ENCODE measurements around the gene TTC7B.

Gene TTC7B

GRCh38 chr14:90818715-90819114 is 2.5 kb upstream of the TTC7B start:
- no peak overlapping the region for H3K4me3 ChIP-seq (ENCODE audit: low read length)
- TF ChIP-seq ZNF274 (IDR thresholded peaks at IDR 0.05; ENCODE audit: low read depth, low read length) = no peak

DNA sequence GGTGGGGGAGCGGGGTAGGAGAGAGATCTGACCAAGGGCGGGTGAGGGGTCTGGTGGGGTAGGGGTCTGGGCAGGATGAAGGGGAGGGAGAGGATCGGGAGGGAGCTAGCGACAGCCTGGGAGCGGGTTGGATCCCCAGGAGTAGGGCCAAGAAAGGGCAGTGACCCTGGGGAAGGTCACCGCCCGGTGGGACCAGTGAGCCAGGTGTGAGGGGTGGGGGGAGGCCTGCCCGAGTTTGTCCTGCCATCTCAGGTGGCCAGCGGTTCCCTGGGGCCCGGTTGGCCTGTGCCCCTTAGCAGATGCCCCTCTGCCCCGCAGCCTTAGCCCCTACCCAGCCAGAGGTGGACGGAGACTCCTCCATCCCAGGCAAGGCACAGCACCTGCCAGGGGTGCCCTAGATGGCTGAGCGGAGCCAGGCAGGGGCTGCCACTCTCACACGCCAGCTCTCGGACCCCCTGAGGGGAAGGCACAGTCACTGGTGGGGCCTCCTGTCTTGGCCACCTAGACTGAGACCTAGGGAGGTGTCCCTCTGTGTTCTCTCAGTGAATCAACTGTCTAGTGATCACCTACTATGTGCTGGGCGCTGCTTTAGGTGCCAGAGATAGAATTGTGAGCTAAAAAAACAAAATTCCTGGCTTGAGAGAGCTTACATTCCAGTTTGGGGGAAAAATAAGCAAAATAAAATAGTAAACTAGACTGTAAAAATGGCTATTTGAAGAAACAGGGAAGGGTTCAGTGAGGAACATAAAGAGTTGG is 629 bp upstream of the TTC7B start:
- H3K4me3 ChIP-seq (ENCODE audit: low read length) = no peak overlapping the region
- TF ChIP-seq ZNF274 (IDR thresholded peaks at IDR 0.05; ENCODE audit: low read depth, low read length) = no peak

- TF ChIP-seq ZNF274 (IDR thresholded peaks at IDR 0.05; ENCODE audit: low read depth, low read length) = no peak
- H3K4me3 ChIP-seq (ENCODE audit: low read length) = no peak overlapping the region; the same call in 1 of the 2 replicates
Measured at GRCh38 chr14:90815572-90815821, 733 bp downstream of the TTC7B start.

DNA sequence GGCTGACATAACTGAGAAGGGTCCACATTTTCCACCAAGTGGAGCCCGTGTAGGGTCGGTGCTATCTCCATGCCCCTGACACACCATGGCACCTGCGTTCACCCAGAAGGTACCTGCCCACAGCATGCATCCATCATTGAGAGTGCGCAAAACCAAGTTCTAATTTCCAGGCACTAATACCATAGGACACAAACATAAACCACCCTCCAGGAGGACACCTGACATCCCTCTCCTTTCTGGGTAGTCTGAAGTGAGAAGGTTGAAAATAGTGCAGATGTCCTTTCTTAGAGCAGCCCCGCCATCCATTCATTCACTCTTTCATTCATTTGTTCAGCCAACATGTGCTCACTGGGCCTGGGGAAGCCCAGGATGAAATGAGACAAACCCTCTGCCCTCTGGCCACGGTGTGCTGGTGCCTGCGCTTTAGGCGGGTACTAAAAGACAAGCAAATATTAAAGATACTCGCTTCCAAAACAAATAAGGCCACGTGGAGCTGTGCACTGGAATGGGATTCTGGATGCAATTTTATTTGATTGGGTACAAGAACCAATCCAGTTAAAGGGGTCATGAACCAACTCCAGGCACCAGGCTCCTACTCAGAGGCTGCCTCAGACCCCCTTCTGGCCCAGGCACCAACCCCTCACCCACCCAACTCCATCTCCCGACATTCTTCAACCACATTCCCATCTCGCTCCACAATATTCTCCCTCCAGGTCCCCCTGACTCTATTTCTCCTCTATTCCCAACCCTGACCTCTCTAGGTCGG is 1.2 kb downstream of the TTC7B start:
- TF ChIP-seq ZNF274 (IDR thresholded peaks at IDR 0.05; ENCODE audit: low read depth, low read length) = no peak
- H3K4me3 ChIP-seq (ENCODE audit: low read length) = no peak overlapping the region; the same call in 1 of the 2 replicates

DNA sequence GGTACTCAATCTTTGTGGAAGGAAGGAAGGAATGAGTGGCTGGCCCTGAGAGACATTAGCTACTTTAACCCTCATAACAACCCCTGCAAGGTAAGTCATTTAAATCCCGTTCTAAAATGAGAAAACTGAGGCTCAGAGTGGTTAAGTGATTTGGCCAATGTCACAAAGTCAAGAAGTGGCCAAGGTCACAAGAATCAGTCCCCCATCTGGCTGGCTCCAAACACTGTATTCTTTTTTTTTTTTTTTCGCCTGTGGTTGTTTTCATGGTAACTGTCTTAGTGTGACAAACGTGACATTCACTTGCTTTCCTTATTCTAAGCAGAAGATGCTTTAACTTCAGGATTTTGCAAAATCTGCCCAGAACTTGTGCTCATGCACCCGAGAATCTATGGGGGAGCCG is 2.8 kb downstream of the TTC7B start:
- no peak for TF ChIP-seq ZNF274 (IDR thresholded peaks at IDR 0.05; ENCODE audit: low read depth, low read length)
- no peak overlapping the region for H3K4me3 ChIP-seq (ENCODE audit: low read length)

DNA sequence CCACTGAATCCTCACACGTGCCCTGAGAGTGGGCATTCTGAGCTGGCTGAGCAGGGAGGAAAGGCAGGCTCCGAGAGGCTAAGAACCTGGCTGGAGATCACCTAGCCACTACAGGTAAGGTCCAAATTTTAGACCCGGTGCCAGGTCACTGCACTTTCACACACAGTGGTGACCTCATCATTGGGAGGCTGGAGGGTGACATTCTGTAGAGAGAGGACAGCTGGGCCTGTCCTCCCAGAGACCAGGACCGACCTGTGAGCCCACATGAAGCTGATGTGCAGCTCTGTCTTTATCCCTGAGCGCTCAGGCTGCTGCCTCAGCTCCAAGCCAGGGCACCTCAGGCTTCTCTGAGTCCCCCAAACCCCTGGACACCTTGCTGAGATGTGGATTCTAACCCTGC is 4.1 kb downstream of the TTC7B start:
- no peak overlapping the region for H3K4me3 ChIP-seq (ENCODE audit: low read length)
- no peak for TF ChIP-seq ZNF274 (IDR thresholded peaks at IDR 0.05; ENCODE audit: low read depth, low read length)

GRCh38 chr14:90811641-90812040 is 4.6 kb downstream of the TTC7B start:
- no peak for TF ChIP-seq ZNF274 (IDR thresholded peaks at IDR 0.05; ENCODE audit: low read depth, low read length)
- H3K4me3 ChIP-seq (ENCODE audit: low read length) = no peak overlapping the region

DNA sequence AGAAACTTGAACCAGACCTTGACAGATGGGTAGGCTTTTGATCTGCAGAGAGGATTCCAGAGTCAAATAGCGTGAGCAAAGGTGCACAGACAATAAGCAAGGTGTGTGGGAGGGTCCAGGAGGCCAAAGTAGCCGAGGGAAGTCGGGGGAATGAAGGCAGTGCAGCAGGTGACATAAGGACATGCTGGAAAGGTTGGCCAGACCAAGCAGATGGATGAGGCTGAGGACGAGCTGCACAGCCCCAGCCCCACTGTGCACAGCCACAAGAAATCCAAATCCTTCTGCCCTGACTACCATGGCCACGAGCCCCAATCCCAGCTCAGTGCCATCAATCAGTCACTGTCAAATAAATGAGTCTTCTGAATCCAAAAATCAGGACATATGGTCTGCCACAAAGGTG is 5.4 kb downstream of the TTC7B start:
- TF ChIP-seq ZNF274 (IDR thresholded peaks at IDR 0.05; ENCODE audit: low read depth, low read length) = no peak
- H3K4me3 ChIP-seq (ENCODE audit: low read length) = no peak overlapping the region

- no peak overlapping the region for H3K4me3 ChIP-seq (ENCODE audit: low read length)
Measured at GRCh38 chr14:90809530-90810312, 6.5 kb downstream of the TTC7B start.

DNA sequence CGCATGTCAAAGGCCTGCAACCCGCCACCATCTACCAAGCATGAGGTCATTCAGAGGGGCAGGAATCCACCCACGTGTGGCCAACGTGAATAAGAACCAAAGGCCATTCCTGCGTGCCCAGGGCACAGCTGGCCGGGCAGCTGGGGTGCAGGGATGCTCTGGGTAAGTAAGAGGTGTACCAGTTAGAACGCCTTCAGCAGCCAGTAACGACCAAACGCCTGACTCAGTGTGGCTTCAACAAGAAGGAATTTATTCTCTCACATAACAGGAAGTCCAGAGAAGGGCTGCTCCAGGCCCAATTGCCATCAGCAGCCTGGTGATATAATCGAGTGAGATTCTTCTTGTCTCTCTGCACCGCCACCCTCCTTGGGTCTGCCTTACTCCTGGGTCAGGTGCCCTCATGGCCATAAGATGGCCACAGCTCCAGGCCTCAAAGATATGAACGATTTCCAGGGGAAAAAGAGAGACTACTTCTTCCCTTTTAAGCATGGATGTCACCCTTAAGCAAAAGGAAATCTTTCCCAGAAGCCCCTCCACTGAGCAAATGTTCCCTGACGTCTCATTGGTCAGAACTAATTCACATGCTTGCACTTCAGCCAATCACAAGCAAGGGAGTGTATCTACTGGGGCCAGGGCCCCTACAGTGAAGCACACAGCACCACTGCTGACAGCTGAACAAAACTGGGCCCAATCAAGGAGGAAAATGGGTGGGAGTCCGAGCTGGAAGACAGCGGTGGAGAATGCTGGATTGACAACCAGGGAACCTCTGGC is 7.3 kb downstream of the TTC7B start:
- no peak for TF ChIP-seq ZNF274 (IDR thresholded peaks at IDR 0.05; ENCODE audit: low read depth, low read length)
- H3K4me3 ChIP-seq (ENCODE audit: low read length) = no peak overlapping the region

More at GRCh38 chr14:90809530-90810312, 6.5 kb downstream of the TTC7B start:
- TF ChIP-seq ZNF274 (IDR thresholded peaks at IDR 0.05; ENCODE audit: low read depth, low read length) = no peak

DNA sequence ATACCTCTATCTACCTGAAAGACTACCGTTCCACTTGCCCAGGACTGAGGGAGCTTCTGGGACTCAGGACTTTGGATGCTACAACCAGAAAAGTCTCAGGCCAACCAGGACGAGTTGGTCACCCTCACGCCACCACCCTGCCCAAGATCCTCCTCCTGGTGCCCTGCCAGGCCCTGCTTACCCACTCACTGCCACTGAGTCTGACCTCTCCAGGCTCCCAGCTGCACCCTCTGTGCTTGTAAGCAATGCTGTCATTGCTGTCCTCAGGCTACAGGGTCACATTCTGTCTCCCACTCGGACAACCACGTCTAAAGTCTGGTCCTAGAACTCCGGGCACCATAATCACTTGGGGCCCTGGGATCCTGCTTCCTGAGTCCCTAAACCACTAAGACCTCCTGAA is 9.2 kb downstream of the TTC7B start:
- H3K4me3 ChIP-seq (ENCODE audit: low read length) = no peak overlapping the region
- TF ChIP-seq ZNF274 (IDR thresholded peaks at IDR 0.05; ENCODE audit: low read depth, low read length) = no peak

DNA sequence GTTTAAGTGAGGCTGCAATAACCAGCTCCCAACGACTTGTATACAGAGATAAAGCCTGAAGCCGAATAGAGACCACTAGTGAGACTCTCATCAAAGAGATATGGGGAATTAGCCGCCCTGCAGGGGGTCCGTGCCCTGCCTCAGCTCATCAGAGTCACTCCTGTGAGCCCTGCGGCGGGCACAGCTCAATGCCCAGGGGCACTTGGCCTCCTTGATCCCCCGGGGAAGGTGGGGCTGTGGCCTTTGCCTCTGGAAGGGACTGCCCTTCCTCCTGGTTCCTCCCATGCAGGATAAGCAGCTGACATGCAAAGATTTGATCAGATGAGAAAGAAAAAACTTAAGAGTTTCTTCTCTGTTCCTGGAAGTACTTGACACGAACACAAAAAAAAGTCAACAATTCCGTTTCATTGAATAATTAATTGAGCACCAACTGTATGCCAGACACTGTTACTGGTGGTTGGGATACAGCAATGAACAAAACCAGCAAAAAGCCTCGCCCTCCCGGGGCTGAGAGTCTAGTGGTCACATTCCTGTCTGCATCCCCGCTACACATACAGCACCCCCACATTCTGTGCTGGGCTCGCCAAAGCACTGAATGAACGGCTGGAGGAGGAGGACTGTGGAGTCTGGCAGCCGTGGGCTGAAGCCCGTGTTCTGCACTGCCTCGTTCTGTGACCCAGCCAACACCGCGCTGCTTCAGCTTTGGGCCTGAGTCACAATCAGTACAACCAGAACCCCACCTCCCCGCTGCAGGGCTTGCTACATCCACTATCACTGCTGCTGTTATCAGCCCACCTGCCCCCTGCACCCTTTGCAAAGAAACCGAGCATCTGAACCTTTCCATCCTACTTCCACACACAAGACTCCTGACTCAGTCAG is 10.3 kb downstream of the TTC7B start:
- TF ChIP-seq ZNF274 (IDR thresholded peaks at IDR 0.05; ENCODE audit: low read depth, low read length) = no peak
- no peak overlapping the region for H3K4me3 ChIP-seq (ENCODE audit: low read length)

- no peak for TF ChIP-seq ZNF274 (IDR thresholded peaks at IDR 0.05; ENCODE audit: low read depth, low read length)
- H3K4me3 ChIP-seq (ENCODE audit: low read length) = no peak overlapping the region
Measured at GRCh38 chr14:90805084-90805391, 11.2 kb downstream of the TTC7B start.

All from GM08714 (cell line).